PC-9 (cell line): ENCODE data around the gene PRICKLE3. TPM values are rescaled to one million over a fixed set of nuclear protein-coding genes. Genes with fewer than 3 reads are reported as not detected.

Source experiments
- BruUV-seq: library from RNA; stranded (reverse); fragments of 400-500 nt; replicated peaks from 2 replicates; lab custom pipeline; 2021; lab: Mats Ljungman, UMichigan
- CTCF ChIA-PET: fragments of 300-600 bp; sonication (Branson Sonifier 250); formaldehyde crosslinking; loops from one replicate; lab custom pipeline; 2022; ENCODE audit warnings: antibody characterized with exemption; lab: Charles Lee
- POLR2A ChIA-PET: fragments of 300-600 bp; sonication (Branson Sonifier 250); formaldehyde crosslinking; loops from one replicate; lab custom pipeline; 2022; ENCODE audit warnings: antibody characterized with exemption; ENCODE audit not compliant: unreplicated experiment; lab: Charles Lee
- DNase-seq, 2 experiments: peaks; one replicate each; pipeline versions ENCODE4 v3.0.0 to v3.0.0-alpha.2; 2015 to 2022; ENCODE audit warnings: mixed read lengths in 1 of 2
- H2AFZ ChIP-seq: fragments of 200-600 bp; sonication (generic); 2 replicates; pipeline ENCODE4 v1.8.1; 2017; ENCODE audit warnings: antibody characterized with exemption
- H3F3A ChIP-seq: fragments of 200-600 bp; sonication (generic); 2 replicates; pipeline ENCODE4 v1.8.1; 2017; ENCODE audit warnings: antibody characterized with exemption, mild to moderate bottlenecking, low read depth; ENCODE audit not compliant: insufficient read depth
- H3K27ac ChIP-seq: fragments of 200-600 bp; sonication (generic); 2 replicates; pipeline ENCODE4 v1.6.1; 2016; ENCODE audit warnings: mixed run types
- H3K27me3 ChIP-seq: fragments of 200-600 bp; sonication (generic); 2 replicates; pipeline ENCODE4 v1.6.1; 2016; ENCODE audit warnings: low read depth, mixed run types; ENCODE audit not compliant: insufficient read depth
- H3K36me3 ChIP-seq: fragments of 200-600 bp; sonication (generic); 2 replicates; pipeline ENCODE4 v1.6.1; 2016; ENCODE audit warnings: low read depth, mixed run types
- H3K4me1 ChIP-seq: fragments of 200-600 bp; sonication (generic); replicated peaks from 2 replicates; pipeline ENCODE4 v1.6.1; 2016; ENCODE audit warnings: mixed run types; ENCODE audit not compliant: insufficient read depth
- H3K4me2 ChIP-seq: fragments of 200-600 bp; sonication (generic); 2 replicates; pipeline ENCODE4 v1.6.1; 2017; ENCODE audit warnings: mixed run types
- H3K4me3 ChIP-seq: fragments of 200-600 bp; sonication (generic); 2 replicates; pipeline ENCODE4 v1.6.1; 2016; ENCODE audit warnings: mixed run types
- H3K79me2 ChIP-seq: fragments of 200-600 bp; sonication (generic); 2 replicates; pipeline ENCODE4 v1.6.1; 2017; ENCODE audit warnings: low read depth, mixed run types
- H3K9me2 ChIP-seq: fragments of 200-600 bp; sonication (generic); 2 replicates; pipeline ENCODE4 v1.8.1; 2017; ENCODE audit warnings: mild to moderate bottlenecking; ENCODE audit not compliant: insufficient read depth
- H3K9me3 ChIP-seq: fragments of 200-600 bp; sonication (generic); 2 replicates; pipeline ENCODE4 v1.8.1; 2016; ENCODE audit warnings: low read depth; ENCODE audit not compliant: insufficient read depth
- H4K20me1 ChIP-seq: fragments of 200-600 bp; sonication (generic); 2 replicates; pipeline ENCODE4 v1.8.1; 2017; ENCODE audit not compliant: insufficient read depth
- EZH2 ChIP-seq: fragments of 200-600 bp; sonication (generic); IDR thresholded peaks from 2 replicates; pipeline ENCODE4 v1.8.0; 2017; ENCODE audit warnings: antibody characterized with exemption, low read depth
- intact Hi-C: fragments of 100-400 bp; cut with micrococcal nuclease; formaldehyde crosslinking; loops from one replicate; pipeline ENCODE4 v1.10.0; 2022; ENCODE audit not compliant: unreplicated experiment
- total RNA-seq: library from RNA; stranded (reverse); gene quantifications from 2 replicates; pipeline ENCODE4 v1.2.3, GENCODE V29; 2021
- TF ChIP-seq, protein P1 (sequence below): fragments of 200-600 bp; sonication (generic); conservative IDR thresholded peaks from 2 replicates; pipeline ENCODE4 v1.6.1; 2017; ENCODE audit warnings: mixed run types, antibody characterized with exemption, mild to moderate bottlenecking, moderate library complexity

The PRICKLE3 gene
- total RNA-seq, 1 experiment from 2014 or later, result 13.5 TPM

DNA sequence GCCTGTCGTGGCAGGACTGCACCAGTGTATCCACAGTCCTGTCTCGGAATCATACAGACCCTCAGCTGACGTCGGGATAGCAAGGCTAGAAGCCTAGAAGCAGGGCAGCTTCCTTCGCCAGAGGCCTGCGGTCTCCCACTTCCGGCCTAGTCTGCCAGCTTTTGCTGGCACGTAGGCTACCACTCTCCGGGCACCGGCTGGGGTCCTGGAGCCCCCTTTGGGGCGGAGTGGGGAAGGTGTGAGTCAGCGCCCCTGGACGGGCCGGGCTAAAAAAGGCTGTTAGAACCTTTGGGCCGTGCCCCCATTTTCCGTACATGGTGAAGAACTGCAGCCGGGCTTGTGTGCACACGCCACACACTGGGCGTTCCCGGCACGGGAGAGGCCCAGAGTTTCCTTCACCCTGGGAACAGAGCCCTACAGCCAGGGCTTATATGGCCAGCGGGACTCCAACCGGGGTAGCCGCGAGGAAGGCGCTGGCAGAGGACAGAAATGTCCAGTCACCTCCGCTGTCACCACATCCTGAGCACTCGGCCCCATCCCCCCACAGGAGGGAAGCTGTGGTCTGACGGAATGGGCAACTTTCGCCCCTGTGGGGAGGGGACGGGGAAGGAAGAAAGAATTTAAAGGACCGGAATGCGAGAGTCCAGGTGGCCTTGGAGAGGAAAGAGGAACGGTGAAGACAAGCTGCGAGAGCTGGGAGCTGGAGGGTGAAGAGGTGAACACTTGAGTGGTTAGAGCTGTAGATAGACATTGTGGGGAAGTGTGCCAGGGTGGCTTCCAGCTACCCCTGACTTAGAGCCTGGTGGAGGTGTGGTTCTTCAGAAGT, 19.0 kb downstream of the PRICKLE3 start:
- H3K9me2 ChIP-seq, result no peaks in the 10 kb centered on the region
- no peaks in the 10 kb centered on the region for H3K79me2 ChIP-seq
- no peaks in the 10 kb centered on the region for H3K36me3 ChIP-seq
- H3K27ac ChIP-seq, result no peak overlapping the region
- no peaks in the 10 kb centered on the region for H3K4me1 ChIP-seq
- no peak overlapping the region for H3K4me3 ChIP-seq
- no peaks in the 10 kb centered on the region for H3K27me3 ChIP-seq
- intact Hi-C loops, result loop anchor here (2.0 kb wide), 1 partner anchor 18 kb away; no protein-coding TSS in a partner anchor
- peak in 1 of 2 experiments; percentile 51 for DNase-seq
- TSS peak; percentile 18 for BruUV-seq
- no peak overlapping the region for H2AFZ ChIP-seq
- no peak overlapping the region for H3K4me2 ChIP-seq
- no peaks in the 10 kb centered on the region for H4K20me1 ChIP-seq
- H3F3A ChIP-seq, result no peaks in the 10 kb centered on the region
- POLR2A ChIA-PET, result interaction anchor here (0.6 kb wide), 2 partner anchors 23 to 26 kb away, joined by 4 to 12 read pairs; no protein-coding TSS in a partner anchor
- CTCF ChIA-PET, result interaction anchor here (0.5 kb wide), 1 partner anchor 26 kb away, joined by 3 read pairs; no protein-coding TSS in a partner anchor
- TF ChIP-seq, protein P1, sequence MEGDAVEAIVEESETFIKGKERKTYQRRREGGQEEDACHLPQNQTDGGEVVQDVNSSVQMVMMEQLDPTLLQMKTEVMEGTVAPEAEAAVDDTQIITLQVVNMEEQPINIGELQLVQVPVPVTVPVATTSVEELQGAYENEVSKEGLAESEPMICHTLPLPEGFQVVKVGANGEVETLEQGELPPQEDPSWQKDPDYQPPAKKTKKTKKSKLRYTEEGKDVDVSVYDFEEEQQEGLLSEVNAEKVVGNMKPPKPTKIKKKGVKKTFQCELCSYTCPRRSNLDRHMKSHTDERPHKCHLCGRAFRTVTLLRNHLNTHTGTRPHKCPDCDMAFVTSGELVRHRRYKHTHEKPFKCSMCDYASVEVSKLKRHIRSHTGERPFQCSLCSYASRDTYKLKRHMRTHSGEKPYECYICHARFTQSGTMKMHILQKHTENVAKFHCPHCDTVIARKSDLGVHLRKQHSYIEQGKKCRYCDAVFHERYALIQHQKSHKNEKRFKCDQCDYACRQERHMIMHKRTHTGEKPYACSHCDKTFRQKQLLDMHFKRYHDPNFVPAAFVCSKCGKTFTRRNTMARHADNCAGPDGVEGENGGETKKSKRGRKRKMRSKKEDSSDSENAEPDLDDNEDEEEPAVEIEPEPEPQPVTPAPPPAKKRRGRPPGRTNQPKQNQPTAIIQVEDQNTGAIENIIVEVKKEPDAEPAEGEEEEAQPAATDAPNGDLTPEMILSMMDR, result no peak
- no peak for TF ChIP-seq EZH2
- no peaks in the 10 kb centered on the region for H3K9me3 ChIP-seq

DNA sequence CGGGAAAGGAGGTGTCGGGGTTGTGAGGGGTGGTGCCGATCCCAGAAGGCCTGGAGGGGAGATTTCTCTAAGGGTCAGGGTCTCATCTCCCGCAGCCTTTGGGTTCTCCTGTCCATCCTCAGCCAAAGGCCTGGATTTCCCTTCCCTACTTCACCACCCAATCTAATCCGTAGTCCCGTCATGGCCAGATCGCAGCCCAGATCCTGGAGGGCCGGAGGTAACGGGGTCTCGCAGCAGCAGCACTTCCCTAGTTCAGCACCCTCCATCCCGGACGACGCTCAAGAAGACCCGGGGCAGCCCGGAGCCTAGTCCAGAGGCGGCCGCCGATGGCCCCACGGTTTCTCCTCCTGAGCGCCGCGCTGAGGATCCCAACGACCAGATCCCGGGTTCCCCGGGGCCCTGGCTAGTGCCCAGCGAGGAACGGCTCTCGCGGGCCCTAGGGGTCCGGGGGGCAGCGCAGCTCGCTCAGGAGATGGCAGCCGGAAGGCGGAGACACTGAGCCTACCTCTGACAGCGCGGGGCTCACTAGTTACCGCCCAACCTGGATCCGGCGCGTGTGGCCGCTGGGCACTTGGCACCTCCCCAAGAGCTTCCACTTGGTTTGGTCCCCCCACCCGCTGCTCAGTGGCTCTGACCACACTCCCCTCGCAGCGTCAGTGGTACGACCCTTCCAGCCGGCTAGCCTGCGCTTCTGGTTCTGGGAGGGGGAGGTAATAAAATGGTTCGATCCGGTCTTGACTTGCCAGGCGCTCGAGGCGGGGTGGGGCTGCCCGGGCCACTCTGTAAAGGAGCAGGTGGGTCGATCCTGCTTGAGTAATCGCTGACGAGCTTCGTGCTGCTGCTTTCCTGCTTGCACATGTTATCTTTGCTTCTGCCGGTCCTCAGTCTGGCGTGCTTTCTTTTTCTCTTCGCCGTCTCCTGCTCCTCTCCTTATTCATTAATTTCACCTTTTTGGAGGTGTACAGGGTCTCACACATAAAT, 20.0 kb downstream of the PRICKLE3 start:
- H3K4me3 ChIP-seq, result no peak overlapping the region
- no peaks in the 10 kb centered on the region for H3K79me2 ChIP-seq
- H3K36me3 ChIP-seq, result no peaks in the 10 kb centered on the region
- intact Hi-C loops, result loop anchor here (2.0 kb wide), 1 partner anchor 19 kb away; no protein-coding TSS in a partner anchor
- no peak overlapping the region for H2AFZ ChIP-seq
- H4K20me1 ChIP-seq, result no peaks in the 10 kb centered on the region
- H3F3A ChIP-seq, result no peaks in the 10 kb centered on the region
- H3K9me2 ChIP-seq, result no peaks in the 10 kb centered on the region
- no peak for TF ChIP-seq EZH2
- TF ChIP-seq, protein P1, result no peak
- no peaks in the 10 kb centered on the region for H3K4me1 ChIP-seq
- POLR2A ChIA-PET, result interaction anchor here (0.6 kb wide), 1 partner anchor 27 kb away, joined by 4 read pairs; no protein-coding TSS in a partner anchor
- H3K4me2 ChIP-seq, result no peak overlapping the region
- H3K27me3 ChIP-seq, result no peaks in the 10 kb centered on the region
- no peak overlapping the region for H3K27ac ChIP-seq
- no peaks in the 10 kb centered on the region for H3K9me3 ChIP-seq
- CTCF ChIA-PET, result no interaction called here
- no peak for DNase-seq
- no TSS peak for BruUV-seq
